HG02938 (cell line): ENCODE measurements around the gene HAT1.

ENCODE experiments used
- ATAC-seq: cut with Tn5 transposase; IDR thresholded peaks from one replicate; pipeline ENCODE4 v1.9.1; 2021; ENCODE audit warnings: mild to moderate bottlenecking, moderate library complexity; ENCODE audit not compliant: unreplicated experiment

HAT1 gene

DNA sequence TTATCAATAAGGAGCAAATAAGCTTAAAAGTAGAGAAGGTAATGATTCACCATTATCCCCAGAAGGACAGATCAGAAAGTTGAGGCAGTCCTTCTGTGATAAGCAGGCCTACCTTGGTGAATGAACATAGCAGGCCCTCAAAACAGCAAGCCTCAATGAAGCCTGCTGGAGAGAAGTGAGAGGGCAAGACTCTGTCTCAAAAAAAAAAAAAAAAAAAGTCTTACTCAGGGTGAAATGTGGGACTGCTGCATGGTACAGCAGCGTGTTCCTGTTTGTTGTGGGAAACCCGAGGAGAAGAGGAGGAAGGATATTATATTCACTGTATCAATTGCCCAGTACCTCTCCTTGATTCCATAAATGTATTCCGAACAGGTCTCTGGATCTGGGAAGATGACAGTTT, 8.7 kb upstream of the HAT1 start:
- no peak for ATAC-seq

DNA sequence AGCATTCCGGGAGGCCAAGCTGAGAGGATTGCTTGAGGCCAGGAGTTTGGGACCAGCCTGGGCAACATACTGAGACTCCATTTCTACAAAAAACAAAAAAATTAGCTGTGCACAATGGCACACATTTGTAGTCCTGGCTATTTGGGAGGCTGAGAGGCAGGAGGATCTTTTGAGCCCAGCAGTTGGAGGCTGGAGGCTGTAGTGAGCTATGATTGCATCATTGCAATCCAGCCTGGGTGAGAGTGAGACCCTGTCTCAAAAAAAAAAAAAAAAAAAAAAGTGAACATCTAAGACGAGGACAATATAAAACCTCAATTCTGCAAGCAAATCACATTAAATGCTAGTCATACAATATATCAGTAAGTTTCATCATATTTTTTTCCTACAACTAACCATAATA, 2.8 kb upstream of the HAT1 start:
- no peak for ATAC-seq

DNA sequence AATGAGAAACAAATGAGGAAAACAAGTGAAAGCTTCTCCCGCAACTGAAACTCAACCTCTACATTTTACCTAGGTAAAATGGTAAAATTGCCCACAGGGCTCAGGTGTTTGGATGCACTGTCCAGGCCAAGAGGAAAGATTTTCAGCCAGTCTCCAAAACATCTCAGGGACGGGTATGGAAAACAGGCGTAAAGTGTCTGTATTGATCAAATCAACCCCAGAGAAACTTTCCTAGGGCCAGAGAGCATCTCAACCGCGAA, 361 bp upstream of the HAT1 start:
- ATAC-seq, result no peak

DNA sequence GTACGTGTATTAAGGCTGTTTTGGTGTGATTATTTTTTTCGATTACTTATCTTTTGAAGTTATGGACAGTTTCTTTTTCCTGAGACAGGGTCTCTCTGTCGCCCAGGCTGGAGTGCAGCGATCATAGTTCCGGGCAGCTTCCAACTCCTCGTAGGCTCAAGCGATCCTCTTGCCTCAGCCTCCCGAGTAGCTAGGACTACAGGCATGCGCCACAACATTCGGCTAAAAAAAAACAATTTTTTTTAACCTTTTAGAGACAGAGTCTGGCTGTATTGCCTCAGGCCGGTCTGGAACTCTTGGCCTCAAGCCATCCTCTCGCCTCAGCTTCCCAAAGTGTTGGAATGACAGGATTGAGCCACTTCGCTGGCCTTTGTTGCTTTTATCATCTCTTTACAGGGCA, 945 bp downstream of the HAT1 start:
- no peak for ATAC-seq

DNA sequence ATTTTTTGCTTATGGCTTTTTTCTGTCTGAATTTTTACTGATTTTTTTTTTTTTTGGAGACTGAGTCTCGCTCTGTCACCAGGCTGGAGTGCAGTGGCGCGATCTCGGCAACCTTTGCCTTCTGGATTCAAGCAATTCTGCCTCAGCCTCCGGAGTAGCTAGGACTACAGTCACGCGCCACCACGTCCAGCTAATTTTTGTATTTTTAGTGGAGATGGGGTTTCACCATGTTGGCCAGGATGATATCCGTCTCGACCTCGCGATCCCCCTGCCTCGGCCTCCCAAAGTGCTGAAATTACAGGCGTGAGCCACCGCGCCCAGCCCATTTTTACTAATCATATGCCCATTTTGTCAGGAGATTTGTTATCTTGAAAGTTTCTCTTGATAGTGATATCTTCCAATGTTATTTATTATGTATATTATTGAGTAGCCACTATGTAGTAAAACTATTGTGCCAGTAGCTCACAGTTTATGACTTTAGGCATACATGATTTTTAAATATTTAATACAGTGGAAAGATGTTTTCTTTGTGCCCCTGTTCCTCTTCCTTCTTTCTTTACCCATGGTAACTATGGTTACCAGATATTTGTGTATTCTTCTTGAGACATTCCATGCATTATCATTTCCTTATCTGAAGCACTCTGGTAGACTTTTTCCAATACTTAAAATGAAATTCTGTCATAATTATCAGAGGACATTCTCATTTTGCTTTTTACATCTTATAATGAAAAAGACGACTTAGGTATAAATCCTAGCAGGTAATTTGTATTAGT, 2.1 kb downstream of the HAT1 start:
- no peak for ATAC-seq

DNA sequence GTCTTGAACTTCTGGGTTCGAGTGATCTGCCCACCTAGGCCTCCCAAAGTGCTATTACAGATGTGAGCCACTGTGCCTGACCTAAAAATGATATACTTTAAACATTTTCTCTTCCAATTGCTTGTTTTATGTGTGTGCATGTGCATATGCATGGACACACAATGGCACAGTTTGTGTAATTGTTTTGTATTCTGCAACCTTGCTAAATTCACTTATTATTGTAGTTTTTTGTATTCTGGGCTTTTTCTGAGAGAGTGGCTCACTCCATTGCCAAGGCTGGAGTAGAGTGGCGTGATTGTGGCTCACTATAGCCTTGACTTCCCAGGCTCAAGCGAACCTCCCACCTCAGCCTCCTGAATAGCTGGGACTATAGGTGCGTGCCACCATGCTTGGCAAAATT, 8.1 kb downstream of the HAT1 start:
- ATAC-seq, result no peak

DNA sequence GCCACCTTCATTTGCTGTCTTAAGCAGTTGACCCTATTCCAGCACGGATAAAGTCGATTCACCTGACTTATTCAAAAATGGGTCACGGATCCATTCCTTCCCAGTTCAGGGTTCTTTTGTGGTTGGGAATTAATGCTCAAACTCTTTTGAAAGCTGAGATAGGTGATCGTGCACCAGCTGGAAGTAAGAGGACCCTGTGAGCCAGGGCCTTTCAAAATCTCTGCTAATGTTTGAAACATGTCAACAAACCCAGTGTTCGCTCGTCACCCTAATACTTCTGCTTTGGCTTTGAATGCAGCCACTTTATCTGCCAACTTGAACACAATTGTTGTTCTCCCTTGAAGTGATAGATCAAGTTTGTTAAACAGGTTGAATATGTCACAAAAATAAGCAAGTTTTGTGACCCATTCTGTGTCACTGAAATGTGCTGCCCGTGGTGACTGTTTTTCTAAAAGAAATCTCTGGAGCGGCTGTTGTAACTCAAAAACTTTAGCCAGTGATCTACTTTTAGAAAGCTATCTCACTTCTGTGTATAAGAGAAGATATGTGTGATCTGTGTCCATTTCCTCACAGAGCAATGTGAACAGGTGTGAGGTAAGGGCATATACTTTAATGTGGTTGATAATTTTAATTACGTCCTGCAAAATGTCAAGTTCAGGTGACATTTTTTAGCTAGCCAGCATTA, 16.9 kb downstream of the HAT1 start:
- no peak for ATAC-seq

DNA sequence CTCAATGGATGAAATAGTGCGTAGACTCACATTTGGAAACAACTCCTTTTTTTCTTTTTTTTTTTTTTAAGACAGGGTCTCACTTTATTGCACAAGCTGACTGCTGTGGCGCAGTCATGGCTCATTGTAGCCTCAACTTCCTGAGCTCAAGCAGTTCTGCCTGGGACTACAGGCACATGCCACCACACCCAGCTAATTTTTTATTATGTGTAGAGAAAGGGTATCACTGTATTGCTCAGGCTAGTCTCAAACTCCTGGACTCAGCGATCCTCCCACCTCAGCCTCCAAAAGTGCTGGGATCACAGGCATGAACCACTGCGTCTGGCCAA, 17.4 kb downstream of the HAT1 start:
- no peak for ATAC-seq

DNA sequence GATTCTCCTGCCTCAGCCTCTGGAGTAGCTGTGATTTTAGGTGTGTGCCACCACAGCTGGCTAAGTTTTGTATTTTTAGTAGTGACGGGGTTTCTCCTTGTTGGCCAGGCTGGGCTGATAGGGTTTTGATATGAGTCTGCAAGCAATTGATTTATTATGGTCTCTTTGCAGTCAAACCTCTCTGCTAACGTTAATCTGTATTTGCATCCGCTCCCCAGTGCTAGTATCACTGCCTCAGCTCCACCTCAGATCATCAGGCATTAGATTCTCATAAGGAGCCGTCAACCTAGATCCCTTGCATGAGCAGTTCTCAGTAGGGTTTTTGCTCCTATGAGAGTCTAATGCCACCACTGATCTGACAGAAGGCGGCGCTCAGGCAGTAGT, 19.0 kb downstream of the HAT1 start:
- no peak for ATAC-seq

DNA sequence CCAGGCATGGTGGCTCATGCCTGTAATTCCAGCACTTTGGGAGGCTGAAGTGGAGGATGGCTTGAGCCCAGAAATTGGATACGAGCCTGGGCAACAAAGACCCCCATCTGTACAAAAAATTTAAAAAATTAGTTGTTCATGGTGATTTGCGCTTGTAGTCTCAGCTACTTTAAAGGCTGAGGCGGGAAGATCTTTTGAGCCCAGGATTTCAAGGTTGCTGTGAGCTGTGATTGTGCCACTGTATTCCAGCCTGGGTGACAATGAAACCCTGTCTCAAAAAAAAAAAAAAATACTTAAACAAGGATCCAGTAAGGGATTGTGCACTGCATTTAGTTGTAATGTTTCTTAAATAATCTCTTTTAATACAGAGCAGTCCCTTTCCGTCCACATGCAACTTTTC, 21.6 kb downstream of the HAT1 start:
- no peak for ATAC-seq

DNA sequence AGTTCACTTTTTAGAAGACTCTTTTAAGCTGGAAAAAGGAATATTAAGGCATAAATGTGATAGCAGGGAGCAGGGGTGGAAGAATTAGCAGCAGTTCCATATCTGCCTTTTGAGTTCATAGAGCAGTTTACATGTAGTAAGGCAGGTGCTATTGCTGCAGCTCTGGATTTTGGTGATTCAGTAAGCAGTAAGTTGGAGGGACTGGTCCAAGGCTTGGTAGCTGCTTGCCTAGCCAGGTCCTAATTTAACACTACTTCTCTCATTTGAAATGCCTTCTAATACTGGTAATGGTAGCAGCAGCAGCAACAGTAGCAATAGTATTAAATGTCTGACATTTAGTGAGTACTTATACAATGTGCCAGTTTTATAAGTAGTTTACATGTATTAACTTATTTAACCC, 30.0 kb downstream of the HAT1 start:
- ATAC-seq, result no peak

DNA sequence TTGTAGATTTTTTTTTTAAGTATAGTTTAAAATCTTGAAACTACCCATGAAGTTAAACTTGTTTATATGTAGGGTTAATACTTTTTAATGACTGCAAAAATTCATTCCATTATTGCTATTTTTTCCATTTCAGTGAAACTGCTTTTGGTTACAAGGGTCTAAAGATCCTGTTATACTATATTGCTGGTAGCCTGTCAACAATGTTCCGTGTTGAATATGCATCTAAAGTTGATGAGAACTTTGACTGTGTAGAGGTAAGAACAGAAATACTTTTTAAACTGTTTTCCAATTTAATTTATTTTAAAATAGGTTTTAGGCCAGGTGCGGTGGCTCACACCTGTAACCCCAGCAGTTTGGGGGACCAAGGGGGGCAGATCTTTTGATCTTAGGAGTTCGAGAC, 30.5 kb downstream of the HAT1 start:
- ATAC-seq, result no peak

DNA sequence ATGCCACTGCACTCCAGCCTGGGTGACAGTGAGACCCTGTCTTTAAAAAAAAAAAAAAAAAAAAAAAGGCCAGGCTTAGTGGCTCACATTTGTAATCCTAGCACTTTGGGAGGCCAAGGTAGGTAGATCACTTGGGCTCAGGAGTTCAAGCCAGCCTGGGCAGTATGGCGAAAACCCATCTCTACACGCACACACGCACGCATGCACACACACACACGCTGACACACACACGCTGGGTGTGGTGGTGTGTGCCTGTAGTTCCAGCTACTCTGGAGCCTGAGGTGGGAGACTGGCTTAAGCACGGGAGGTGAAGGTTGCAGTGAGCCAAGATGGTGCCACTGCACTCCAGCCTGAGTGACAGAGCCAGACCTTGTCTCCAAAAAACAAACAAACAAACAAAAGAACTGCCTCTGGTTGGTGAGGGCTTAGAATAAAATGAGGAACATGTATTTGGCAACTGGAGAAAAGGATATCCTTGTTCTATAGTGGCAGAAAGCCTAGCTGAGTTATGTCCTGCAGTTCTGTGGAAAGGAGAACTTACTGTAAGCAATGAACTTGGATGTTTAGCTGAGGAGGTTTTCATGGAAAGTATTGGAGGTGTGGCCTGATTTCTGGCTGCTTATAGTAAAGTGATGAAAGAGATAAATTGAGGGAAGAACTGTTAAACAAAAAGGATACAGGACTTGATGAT, 34.0 kb downstream of the HAT1 start:
- ATAC-seq, result no peak

DNA sequence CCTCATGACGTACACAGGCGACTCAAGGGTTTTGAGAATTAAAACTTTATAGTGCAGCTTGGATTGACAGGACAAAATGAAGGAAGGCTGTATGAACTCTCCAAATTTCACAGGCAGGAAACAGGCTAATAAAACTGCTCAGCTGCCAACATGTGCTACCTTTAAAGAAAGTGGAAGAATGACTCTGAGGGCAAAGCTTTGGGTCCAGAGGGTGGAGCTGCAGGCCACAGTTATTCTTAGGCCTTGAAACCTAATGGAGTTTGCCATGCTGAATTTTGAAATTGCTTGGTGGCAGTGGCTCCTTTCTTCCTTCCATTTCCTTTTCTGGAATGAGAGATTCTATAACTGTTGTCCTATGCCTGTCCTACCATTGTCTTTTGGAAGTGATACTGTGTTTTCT, 34.8 kb downstream of the HAT1 start:
- ATAC-seq, result no peak

DNA sequence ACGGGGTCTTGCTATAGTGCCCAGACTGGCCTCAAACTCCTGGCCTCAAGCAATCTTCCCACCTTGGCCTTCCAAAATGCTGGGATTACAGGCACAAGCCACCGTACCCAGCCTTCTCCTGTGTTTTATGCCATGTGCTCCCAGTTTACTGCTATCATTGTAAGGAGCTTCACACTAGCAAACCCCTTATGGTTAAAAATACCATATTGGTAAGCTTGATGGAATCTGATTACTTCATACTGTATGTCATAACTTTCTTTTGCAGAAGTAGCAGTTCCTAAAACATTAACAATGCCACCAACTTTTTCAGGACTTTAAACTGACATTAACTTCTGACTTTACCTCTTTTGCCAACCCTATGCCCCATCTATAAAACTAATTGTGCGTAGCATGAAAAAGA, 36.2 kb downstream of the HAT1 start:
- ATAC-seq, result no peak

DNA sequence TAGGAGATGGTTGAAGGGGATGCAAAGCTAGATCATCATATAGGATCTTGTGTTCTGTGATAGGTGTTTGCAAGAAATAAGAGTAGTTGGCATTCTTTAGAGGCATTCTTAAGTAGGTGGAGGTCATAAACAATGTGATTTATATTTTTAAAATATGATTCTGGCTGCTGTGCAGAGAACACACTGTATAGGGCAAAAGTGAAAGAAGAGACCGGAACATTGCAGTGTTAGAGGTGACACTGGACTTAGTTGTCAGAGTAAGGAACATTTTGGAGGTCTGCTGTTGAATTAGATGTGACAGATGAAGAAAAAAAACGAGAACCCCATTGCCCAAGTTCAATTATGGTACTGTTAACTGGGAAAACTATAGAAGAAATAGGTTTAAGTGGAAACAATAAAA, 37.7 kb downstream of the HAT1 start:
- ATAC-seq, result no peak

DNA sequence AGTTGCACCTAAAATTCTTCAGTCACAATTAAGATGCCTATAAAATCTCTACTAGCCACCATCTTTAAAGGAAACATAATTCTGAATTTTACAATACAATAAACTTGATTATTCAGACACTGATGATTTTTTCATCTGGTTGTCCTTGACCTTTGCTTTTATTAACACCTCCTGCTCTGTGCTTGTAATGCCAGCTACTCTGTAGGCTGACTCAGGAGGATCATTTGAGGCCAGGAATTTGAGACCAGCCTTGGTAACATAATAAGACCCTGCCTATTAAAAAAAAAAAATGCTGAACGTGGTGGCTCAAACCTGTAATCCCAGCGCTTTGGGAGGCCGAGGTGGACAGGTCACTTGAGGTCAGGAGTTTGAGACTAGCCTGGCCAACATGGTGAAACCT, 38.3 kb downstream of the HAT1 start:
- no peak for ATAC-seq

DNA sequence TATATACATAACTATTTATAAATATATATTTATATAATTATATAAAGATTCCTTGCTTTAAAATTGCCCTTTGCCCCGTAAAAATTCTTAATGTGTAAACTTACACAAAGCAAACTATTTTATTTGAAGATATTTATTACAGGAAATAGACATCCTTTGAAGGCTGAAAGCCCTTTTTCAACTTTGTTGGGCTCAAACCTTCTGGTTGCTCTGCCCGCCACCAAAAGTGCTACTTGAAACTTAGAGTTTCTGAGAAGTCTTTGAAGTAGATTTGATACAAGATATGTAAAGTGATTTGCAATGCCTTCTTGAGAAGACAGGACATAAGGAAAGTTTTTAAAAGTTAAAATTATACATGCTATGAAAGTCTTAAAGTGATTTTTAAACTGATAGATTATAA, 40.9 kb downstream of the HAT1 start:
- ATAC-seq, result no peak

DNA sequence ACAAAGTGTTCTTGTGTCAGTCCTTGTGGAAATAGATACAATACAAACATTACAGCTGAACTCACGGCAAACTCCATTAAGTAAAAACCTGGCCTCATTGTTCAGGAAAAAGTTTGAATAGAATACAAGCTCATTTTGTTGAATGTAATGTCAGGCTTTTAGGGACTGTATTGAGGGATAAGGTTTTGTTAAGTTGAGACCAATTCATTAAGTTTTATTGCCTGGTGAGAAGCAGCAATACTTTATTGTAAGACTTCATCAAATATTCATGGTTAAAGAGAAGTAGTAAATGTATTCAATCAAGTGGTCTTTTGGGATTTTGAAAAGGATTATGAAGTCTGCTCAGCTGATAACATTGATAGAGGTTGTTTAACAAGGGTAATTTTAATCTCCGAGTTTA, 42.0 kb downstream of the HAT1 start:
- ATAC-seq, result no peak

DNA sequence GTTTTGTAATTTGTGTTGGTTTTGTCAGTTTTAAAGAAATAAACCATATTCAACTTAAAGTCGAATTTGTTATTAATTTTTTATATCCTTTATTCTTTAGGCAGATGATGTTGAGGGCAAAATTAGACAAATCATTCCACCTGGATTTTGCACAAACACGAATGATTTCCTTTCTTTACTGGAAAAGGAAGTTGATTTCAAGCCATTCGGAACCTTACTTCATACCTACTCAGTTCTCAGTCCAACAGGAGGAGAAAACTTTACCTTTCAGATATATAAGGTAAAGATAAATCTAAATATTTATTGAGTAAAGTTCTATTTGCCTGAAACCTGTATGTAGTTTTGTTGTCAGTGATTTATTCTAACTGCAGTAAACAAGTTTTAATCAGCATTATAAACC, 43.0 kb downstream of the HAT1 start:
- ATAC-seq, result no peak

DNA sequence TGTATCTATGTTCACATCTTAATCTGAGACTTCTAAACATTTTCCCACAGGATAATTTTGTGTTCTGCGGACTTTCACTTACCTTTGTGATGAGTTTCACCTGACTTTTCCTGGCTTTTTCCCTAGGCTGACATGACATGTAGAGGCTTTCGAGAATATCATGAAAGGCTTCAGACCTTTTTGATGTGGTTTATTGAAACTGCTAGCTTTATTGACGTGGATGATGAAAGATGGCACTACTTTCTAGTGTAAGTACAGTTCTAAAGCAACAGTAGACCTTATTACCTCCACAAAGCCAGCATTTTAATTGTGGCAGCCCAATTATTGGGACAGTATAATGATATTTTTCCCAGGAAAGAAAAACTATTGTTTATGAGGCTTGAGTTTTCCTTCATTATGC, 43.4 kb downstream of the HAT1 start:
- no peak for ATAC-seq

DNA sequence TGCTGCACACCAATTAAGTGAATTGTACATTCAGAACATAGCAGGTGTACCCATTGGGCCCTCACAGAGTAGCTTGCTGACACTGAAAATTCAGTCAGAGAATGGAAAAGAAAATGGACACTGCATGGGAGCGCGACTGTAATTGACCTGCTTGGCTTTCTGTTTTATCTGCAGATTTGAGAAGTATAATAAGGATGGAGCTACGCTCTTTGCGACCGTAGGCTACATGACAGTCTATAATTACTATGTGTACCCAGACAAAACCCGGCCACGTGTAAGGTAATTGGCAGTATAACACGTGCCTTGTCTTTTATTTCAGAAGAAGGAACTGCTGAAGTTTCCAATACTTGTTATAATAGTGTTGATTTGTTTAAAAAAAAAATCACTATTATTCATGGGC, 44.0 kb downstream of the HAT1 start:
- ATAC-seq, result no peak

DNA sequence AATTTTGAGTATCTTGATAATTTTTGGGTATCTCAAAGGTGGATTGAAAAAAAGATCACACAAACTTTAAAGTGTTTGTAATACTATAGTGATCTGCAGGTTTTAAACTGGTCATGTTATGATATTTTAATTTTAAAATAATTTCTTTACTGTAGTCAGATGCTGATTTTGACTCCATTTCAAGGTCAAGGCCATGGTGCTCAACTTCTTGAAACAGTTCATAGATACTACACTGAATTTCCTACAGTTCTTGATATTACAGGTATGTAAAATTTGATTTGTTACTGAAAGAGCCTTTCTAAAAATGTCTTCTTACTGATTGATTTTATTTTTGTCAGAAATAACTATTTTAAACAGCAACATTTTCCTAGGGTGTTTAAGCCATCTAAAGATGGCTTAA, 44.4 kb downstream of the HAT1 start:
- ATAC-seq, result no peak
